Activated naive CD4-positive, alpha-beta T cell treated with anti-CD3 and anti-CD28 coated beads, Interleukin-2, amount 50 U/mL, for 16 hours (primary cell): ENCODE measurements around the gene RAPGEF2.
"Not testable (repeated sequence)": the region's sequence is repeated elsewhere in the genome, so short reads cannot be mapped to it uniquely, and the experiment has no call there.

ENCODE experiments used
- DNase-seq: peaks from one replicate; pipeline ENCODE4 v3.0.0-alpha.2; 2020

RAPGEF2 gene

GRCh38 chr4:159138436-159138835 lies 35.6 kb downstream of the RAPGEF2 start:
- no peak for DNase-seq

GRCh38 chr4:159141193-159141592 lies 38.3 kb downstream of the RAPGEF2 start:
- DNase-seq, result no peak

GRCh38 chr4:159142241-159142640 lies 39.4 kb downstream of the RAPGEF2 start:
- no peak for DNase-seq

- no peak for DNase-seq
Measured at GRCh38 chr4:159142681-159143384, 40.0 kb downstream of the RAPGEF2 start.

GRCh38 chr4:159143687-159144086 lies 40.8 kb downstream of the RAPGEF2 start:
- DNase-seq, result no peak

GRCh38 chr4:159144112-159144694 lies 41.3 kb downstream of the RAPGEF2 start:
- no peak for DNase-seq

GRCh38 chr4:159145318-159145991 lies 42.6 kb downstream of the RAPGEF2 start:
- no peak for DNase-seq

- DNase-seq, result no peak
Measured at GRCh38 chr4:159145992-159146330, 43.1 kb downstream of the RAPGEF2 start.

- no peak for DNase-seq
Measured at GRCh38 chr4:159146488-159146887, 43.6 kb downstream of the RAPGEF2 start.

GRCh38 chr4:159148441-159148840 lies 45.6 kb downstream of the RAPGEF2 start:
- no peak for DNase-seq

- no peak for DNase-seq
Measured at GRCh38 chr4:159149666-159150065, 46.8 kb downstream of the RAPGEF2 start.

GRCh38 chr4:159150396-159150795 lies 47.5 kb downstream of the RAPGEF2 start:
- DNase-seq, result no peak

GRCh38 chr4:159150821-159151390 lies 48.0 kb downstream of the RAPGEF2 start:
- no peak for DNase-seq

- no peak for DNase-seq
Measured at GRCh38 chr4:159151689-159152088, 48.8 kb downstream of the RAPGEF2 start.

GRCh38 chr4:159152181-159152580 lies 49.3 kb downstream of the RAPGEF2 start:
- no peak for DNase-seq

GRCh38 chr4:159153669-159154068 lies 50.8 kb downstream of the RAPGEF2 start:
- DNase-seq, result no peak

GRCh38 chr4:159155119-159155518 lies 52.2 kb downstream of the RAPGEF2 start:
- no peak for DNase-seq

GRCh38 chr4:159158083-159158617 lies 55.3 kb downstream of the RAPGEF2 start:
- DNase-seq, result no peak

GRCh38 chr4:159158985-159159384 lies 56.1 kb downstream of the RAPGEF2 start:
- DNase-seq, result no peak

GRCh38 chr4:159159611-159160010 lies 56.7 kb downstream of the RAPGEF2 start:
- DNase-seq, result no peak

- DNase-seq, result no peak
Measured at GRCh38 chr4:159160242-159160641, 57.4 kb downstream of the RAPGEF2 start.

- not testable (repeated sequence) for DNase-seq
Measured at GRCh38 chr4:159161436-159161835, 58.6 kb downstream of the RAPGEF2 start.

- DNase-seq, result no peak
Measured at GRCh38 chr4:159162576-159162975, 59.7 kb downstream of the RAPGEF2 start.

- DNase-seq, result no peak
Measured at GRCh38 chr4:159163521-159163920, 60.6 kb downstream of the RAPGEF2 start.
